GM04503 (cell line): ENCODE results near the gene MIGA1.
"Not testable (repeated sequence)": the region's sequence is repeated elsewhere in the genome, so short reads cannot be mapped to it uniquely, and the experiment has no call there.

Experiments used
- DNase-seq: peaks from one replicate; pipeline ENCODE4 v3.0.0-alpha.2; 2012; ENCODE audit warnings: low read depth

Gene MIGA1

GRCh38 chr1:77910116-77910515 is 130.7 kb downstream of the MIGA1 start:
- DNase-seq, result no peak

- DNase-seq, result not testable (repeated sequence)
Measured at GRCh38 chr1:77918918-77919317, 139.5 kb downstream of the MIGA1 start.

GRCh38 chr1:77925518-77925917 is 146.1 kb downstream of the MIGA1 start:
- DNase-seq, result peak; percentile 49

- no peak for DNase-seq
Measured at GRCh38 chr1:77925956-77926355, 146.5 kb downstream of the MIGA1 start.

GRCh38 chr1:77926561-77927357 is 147.3 kb downstream of the MIGA1 start:
- no peak for DNase-seq

GRCh38 chr1:77927414-77927813 is 148.0 kb downstream of the MIGA1 start:
- DNase-seq, result no peak
